ENCODE measurements around the gene ZNF836. TPM values are rescaled to one million over a fixed set of nuclear protein-coding genes. Genes with fewer than 3 reads are reported as not detected.

Gene ZNF836
- total RNA-seq, 2 donors from 2014 or later, result 8.3 to 12.9 TPM

DNA sequence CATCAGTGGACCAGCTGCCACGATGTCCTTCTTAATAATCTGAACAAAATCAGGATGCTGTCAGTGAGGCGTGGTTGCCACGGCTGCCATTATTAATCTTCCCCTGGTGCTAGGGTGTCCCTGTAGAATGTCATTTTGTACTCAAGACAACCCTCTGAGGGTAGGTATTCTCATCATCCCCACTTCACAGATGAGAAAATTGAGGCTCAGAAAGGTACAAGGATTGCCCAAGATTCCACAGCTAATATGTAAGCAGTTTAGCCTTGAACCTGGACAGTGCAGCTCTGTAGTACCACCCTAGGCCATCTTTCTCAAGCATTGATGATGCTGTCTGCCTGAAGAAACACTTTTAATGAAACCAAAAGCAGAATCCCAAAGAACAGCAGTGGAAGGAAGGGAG lies 26.5 kb upstream of the ZNF836 start:
- H3K4me1 Mint-ChIP-seq (ENCODE audit: low read depth in 2 of 2), result peaks cover 22 to 42% of the 10 kb centered on the region in 2 donors
- no peak overlapping the region for H3K4me3 Mint-ChIP-seq
- peaks cover 11% of the 10 kb centered on the region for H3K36me3 Mint-ChIP-seq
- no peaks in the 10 kb centered on the region for H3K9me3 Mint-ChIP-seq
- H3K27me3 Mint-ChIP-seq, result no peaks in the 10 kb centered on the region
- ATAC-seq (no peak), DNase-seq (ENCODE audit: low spot score) (no peak)
- no peak overlapping the region for H3K27ac Mint-ChIP-seq

GRCh38 chr19:52196256-52196967 lies 25.0 kb upstream of the ZNF836 start:
- ATAC-seq (no peak), DNase-seq (ENCODE audit: low spot score) (no peak)
- Mint-ChIP-seq H3K9me3 (no peaks in the 10 kb centered on the region), H3K36me3 (peaks cover 12% of the 10 kb centered on the region), H3K4me1 (ENCODE audit: low read depth in 2 of 2) (peaks cover 31 to 44% of the 10 kb centered on the region in 2 donors), H3K27me3 (no peaks in the 10 kb centered on the region), H3K27ac (no peak overlapping the region), H3K4me3 (no peak overlapping the region)

GRCh38 chr19:52191951-52192350 lies 20.5 kb upstream of the ZNF836 start:
- Mint-ChIP-seq H3K27ac (peak overlapping the region; percentile 0 to 97), H3K9me3 (no peaks in the 10 kb centered on the region)

DNA sequence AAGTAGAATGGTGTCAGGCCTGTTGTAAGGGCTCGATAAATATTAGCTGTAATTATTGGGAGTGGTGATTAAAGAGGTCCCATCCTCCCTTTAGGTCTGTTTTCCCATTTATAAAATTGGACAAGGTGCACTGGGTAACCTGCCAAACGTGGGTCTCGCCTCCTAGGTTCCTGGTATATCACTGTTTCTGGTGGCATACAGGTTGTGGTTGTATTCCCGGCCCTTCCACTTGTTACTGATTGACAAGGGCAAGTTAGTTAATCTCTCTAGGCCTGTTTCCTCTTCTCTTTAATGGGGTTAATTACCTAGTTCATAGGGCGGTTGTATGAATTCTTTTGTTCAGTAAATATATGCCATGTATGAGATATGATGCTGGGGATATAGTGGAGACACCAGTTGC lies 20.0 kb upstream of the ZNF836 start:
- peak overlapping the region; percentile 86 for H3K4me3 Mint-ChIP-seq
- H3K4me1 Mint-ChIP-seq (ENCODE audit: low read depth in 2 of 2), result peaks cover 36 to 45% of the 10 kb centered on the region in 2 donors
- peaks cover 13% of the 10 kb centered on the region for H3K36me3 Mint-ChIP-seq
- H3K27me3 Mint-ChIP-seq, result no peaks in the 10 kb centered on the region
- ATAC-seq, result no peak
- no peak for DNase-seq (ENCODE audit: low spot score)
- H3K9me3 Mint-ChIP-seq, result no peaks in the 10 kb centered on the region
- peak overlapping the region; percentile 0 to 97 for H3K27ac Mint-ChIP-seq

More at GRCh38 chr19:52191951-52192350, 20.5 kb upstream of the ZNF836 start:
- DNase-seq (ENCODE audit: low spot score), result no peak
- peaks cover 36 to 45% of the 10 kb centered on the region in 2 donors for H3K4me1 Mint-ChIP-seq (ENCODE audit: low read depth in 2 of 2)
- no peak for ATAC-seq
- no peaks in the 10 kb centered on the region for H3K27me3 Mint-ChIP-seq
- H3K36me3 Mint-ChIP-seq, result peaks cover 13% of the 10 kb centered on the region
- peak overlapping the region; percentile 86 for H3K4me3 Mint-ChIP-seq

GRCh38 chr19:52190487-52191293 lies 19.3 kb upstream of the ZNF836 start:
- Mint-ChIP-seq H3K36me3 (peaks cover 13% of the 10 kb centered on the region), H3K4me1 (ENCODE audit: low read depth in 2 of 2) (peaks cover 36 to 45% of the 10 kb centered on the region in 2 donors), H3K27ac (peak overlapping the region; percentile 94 to 97), H3K27me3 (no peaks in the 10 kb centered on the region), H3K9me3 (no peaks in the 10 kb centered on the region), H3K4me3 (peak overlapping the region; percentile 86)
- ATAC-seq, result no peak
- DNase-seq (ENCODE audit: low spot score), result no peak

GRCh38 chr19:52189735-52190486 lies 18.5 kb upstream of the ZNF836 start, which contains the start of gene PPP2R1A:
PPP2R1A (plus strand) TSS chr19:52190052; CDS start chr19:52190097, 45 bp downstream.
- peaks cover 33 to 45% of the 10 kb centered on the region in 2 donors for H3K4me1 Mint-ChIP-seq (ENCODE audit: low read depth in 2 of 2)

DNA sequence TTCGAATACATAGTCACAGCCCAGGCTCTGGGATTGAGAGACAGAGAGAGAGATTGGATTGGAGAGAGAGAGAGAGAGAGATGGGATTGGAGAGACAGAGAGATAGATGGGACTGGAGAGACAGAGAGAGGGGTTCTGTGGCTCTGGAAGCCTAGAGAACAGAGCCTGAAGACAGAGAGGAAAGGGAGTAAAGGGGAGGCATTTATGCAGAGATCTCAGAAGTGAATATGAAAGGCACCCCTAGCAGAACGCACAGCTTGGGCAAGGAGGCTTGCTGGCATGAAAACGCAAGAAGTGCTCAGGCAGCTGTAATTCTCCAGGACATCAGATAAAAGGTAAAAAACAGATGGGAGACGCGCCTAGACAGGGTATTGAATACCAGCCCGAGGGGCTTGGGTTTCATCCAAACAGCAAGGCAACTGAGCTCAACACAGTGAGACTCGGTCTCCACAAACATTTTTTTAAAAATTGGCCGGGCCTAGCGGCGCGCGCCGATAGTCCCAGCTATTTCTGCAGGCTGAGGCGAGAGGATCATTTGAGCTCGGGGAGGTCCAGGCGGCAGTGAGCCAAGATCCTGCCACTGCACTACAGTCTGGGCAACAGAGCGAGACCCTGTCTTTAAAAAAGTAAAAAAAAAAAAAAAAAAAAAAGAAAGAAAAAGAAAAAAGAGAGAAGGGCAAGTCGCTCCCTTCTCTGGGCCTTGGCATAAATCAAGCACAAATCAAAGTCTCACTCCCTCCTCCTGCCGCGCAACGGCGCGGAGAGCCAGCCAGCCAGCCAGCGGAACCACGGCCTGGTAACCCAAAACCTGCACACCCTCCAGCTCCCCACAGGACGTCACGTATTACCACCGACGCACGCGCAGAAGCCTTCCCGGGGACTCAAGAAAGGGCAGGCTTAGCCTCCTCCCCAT lies 17.7 kb upstream of the ZNF836 start:
- no peaks in the 10 kb centered on the region for H3K27me3 Mint-ChIP-seq
- H3K27ac Mint-ChIP-seq, result peak overlapping the region; percentile 94 to 97
- peak overlapping the region; percentile 86 for H3K4me3 Mint-ChIP-seq
- H3K4me1 Mint-ChIP-seq (ENCODE audit: low read depth in 2 of 2), result peaks cover 25 to 37% of the 10 kb centered on the region in 2 donors
- H3K36me3 Mint-ChIP-seq, result peaks cover 13% of the 10 kb centered on the region
- ATAC-seq (peak in 1 of 2 donors; percentile 0), DNase-seq (ENCODE audit: low spot score) (no peak)
- H3K9me3 Mint-ChIP-seq, result no peaks in the 10 kb centered on the region

More at GRCh38 chr19:52189735-52190486, 18.5 kb upstream of the ZNF836 start, which contains the start of gene PPP2R1A:
- ATAC-seq (peak; percentile 95), DNase-seq (ENCODE audit: low spot score) (peak; percentile 99)
- Mint-ChIP-seq H3K27me3 (no peaks in the 10 kb centered on the region), H3K36me3 (peaks cover 13% of the 10 kb centered on the region), H3K27ac (peak within 1 kb of the TSS; percentile 94 to 97), H3K4me3 (peak within 1 kb of the TSS; percentile 86), H3K9me3 (no peaks in the 10 kb centered on the region)

GRCh38 chr19:52187407-52187806 lies 16.0 kb upstream of the ZNF836 start:
- no peaks in the 10 kb centered on the region for H3K27me3 Mint-ChIP-seq
- H3K27ac Mint-ChIP-seq, result peak overlapping the region in 1 of 2 donors; percentile 94
- H3K4me1 Mint-ChIP-seq (ENCODE audit: low read depth in 2 of 2), result peaks cover 16 to 24% of the 10 kb centered on the region in 2 donors
- ATAC-seq, result no peak
- H3K4me3 Mint-ChIP-seq, result no peak overlapping the region
- no peaks in the 10 kb centered on the region for H3K9me3 Mint-ChIP-seq
- H3K36me3 Mint-ChIP-seq, result peaks cover 8% of the 10 kb centered on the region
- DNase-seq (ENCODE audit: low spot score), result no peak

- DNase-seq (ENCODE audit: low spot score) (no peak), ATAC-seq (no peak)
- Mint-ChIP-seq H3K27ac (peak overlapping the region; percentile 45 to 81), H3K4me1 (ENCODE audit: low read depth in 2 of 2) (peaks cover 24 to 29% of the 10 kb centered on the region in 2 donors), H3K36me3 (no peaks in the 10 kb centered on the region), H3K4me3 (peak overlapping the region; percentile 61), H3K9me3 (no peaks in the 10 kb centered on the region), H3K27me3 (no peaks in the 10 kb centered on the region)
Observed at GRCh38 chr19:52176574-52176973, 5.2 kb upstream of the ZNF836 start.

- Mint-ChIP-seq H3K36me3 (peaks cover 24% of the 10 kb centered on the region), H3K4me1 (ENCODE audit: low read depth in 2 of 2) (peaks cover 37 to 40% of the 10 kb centered on the region in 2 donors), H3K27ac (peak overlapping the region; percentile 89 to 95)
Observed at GRCh38 chr19:52172347-52172746, 926 bp upstream of the ZNF836 start.

GRCh38 chr19:52170863-52171320 lies 529 bp downstream of the ZNF836 start:
- H3K27me3 Mint-ChIP-seq, result no peaks in the 10 kb centered on the region
- peak overlapping the region; percentile 89 to 95 for H3K27ac Mint-ChIP-seq
- H3K36me3 Mint-ChIP-seq, result peaks cover 25% of the 10 kb centered on the region
- peak overlapping the region; percentile 97 for H3K4me3 Mint-ChIP-seq
- peak; percentile 48 for ATAC-seq
- H3K4me1 Mint-ChIP-seq (ENCODE audit: low read depth in 2 of 2), result peaks cover 24 to 30% of the 10 kb centered on the region in 2 donors
- no peaks in the 10 kb centered on the region for H3K9me3 Mint-ChIP-seq
- no peak for DNase-seq (ENCODE audit: low spot score)

More at GRCh38 chr19:52172347-52172746, 926 bp upstream of the ZNF836 start:
- no peak for DNase-seq (ENCODE audit: low spot score)
- Mint-ChIP-seq H3K27me3 (no peaks in the 10 kb centered on the region), H3K4me3 (peak overlapping the region; percentile 97), H3K9me3 (no peaks in the 10 kb centered on the region)
- ATAC-seq, result no peak

DNA sequence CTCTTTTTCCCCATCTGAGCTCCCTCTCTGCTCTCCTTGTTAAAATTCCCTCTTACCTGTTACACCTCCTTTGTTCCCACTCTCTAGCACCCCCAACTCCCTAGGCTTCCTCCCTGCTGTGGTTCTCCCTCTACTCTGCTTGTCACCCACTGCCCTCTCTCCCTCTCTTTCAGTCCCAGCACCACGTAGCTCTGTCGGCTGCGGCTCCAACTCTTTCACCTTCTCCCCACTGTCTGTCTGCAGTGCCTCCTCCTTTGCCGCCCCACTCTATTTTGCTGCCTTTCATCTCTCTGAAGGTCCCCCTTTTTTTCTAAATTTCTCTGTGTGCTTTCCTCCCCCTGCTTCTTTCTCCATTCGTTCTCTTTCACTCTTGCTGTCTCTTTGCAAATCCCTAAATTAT lies 1.1 kb downstream of the ZNF836 start:
- peaks cover 18 to 32% of the 10 kb centered on the region in 2 donors for H3K4me1 Mint-ChIP-seq (ENCODE audit: low read depth in 2 of 2)
- H3K36me3 Mint-ChIP-seq, result peaks cover 25% of the 10 kb centered on the region
- H3K9me3 Mint-ChIP-seq, result no peaks in the 10 kb centered on the region
- DNase-seq (ENCODE audit: low spot score) (no peak), ATAC-seq (no peak)
- no peaks in the 10 kb centered on the region for H3K27me3 Mint-ChIP-seq
- H3K27ac Mint-ChIP-seq, result peak overlapping the region; percentile 89 to 95
- H3K4me3 Mint-ChIP-seq, result peak overlapping the region; percentile 97
